ENCODE results near the gene PSAP.

The PSAP gene

GRCh38 chr10:71806704-71807556, 44.1 kb downstream of the PSAP start:
- no peak for DNase-seq

- DNase-seq: no peak
Observed at GRCh38 chr10:71805776-71806703, 45.0 kb downstream of the PSAP start.

GRCh38 chr10:71804077-71804476, 47.0 kb downstream of the PSAP start:
- DNase-seq: no peak

GRCh38 chr10:71802715-71803488, 48.1 kb downstream of the PSAP start:
- no peak for DNase-seq

GRCh38 chr10:71802235-71802634, 48.8 kb downstream of the PSAP start:
- DNase-seq: no peak

- no peak for DNase-seq
Observed at GRCh38 chr10:71801361-71801760, 49.7 kb downstream of the PSAP start.

- no peak for DNase-seq
Observed at GRCh38 chr10:71799608-71800453, 51.2 kb downstream of the PSAP start.

- DNase-seq: no peak
Observed at GRCh38 chr10:71799112-71799511, 51.9 kb downstream of the PSAP start.

- DNase-seq: no peak
Observed at GRCh38 chr10:71798308-71798624, 52.8 kb downstream of the PSAP start.

- DNase-seq: no peak
Observed at GRCh38 chr10:71797533-71798307, 53.3 kb downstream of the PSAP start.

- no peak for DNase-seq
Observed at GRCh38 chr10:71796749-71797405, 54.2 kb downstream of the PSAP start.

- no peak for DNase-seq
Observed at GRCh38 chr10:71795248-71795647, 55.8 kb downstream of the PSAP start.

- no peak for DNase-seq
Observed at GRCh38 chr10:71790749-71791440, 60.2 kb downstream of the PSAP start.

- no peak for DNase-seq
Observed at GRCh38 chr10:71789871-71790270, 61.2 kb downstream of the PSAP start.

GRCh38 chr10:71788954-71789353, 62.1 kb downstream of the PSAP start:
- DNase-seq: no peak

- DNase-seq: no peak
Observed at GRCh38 chr10:71784679-71785272, 66.3 kb downstream of the PSAP start.

GRCh38 chr10:71783917-71784678, 67.0 kb downstream of the PSAP start:
- DNase-seq: no peak

GRCh38 chr10:71782917-71783490, 68.0 kb downstream of the PSAP start:
- DNase-seq: no peak
